SK-N-SH treated with all-trans-retinoic acid at 6 μM for 48 hours (cell line): Measurements from ENCODE around the gene CENPU.

ENCODE experiments used
- ATAC-seq: fragments of 200-7000 bp; cut with Tn5 transposase; 3 replicates; pipeline ENCODE4 v1.9.1; 2020; ENCODE audit warnings: mild to moderate bottlenecking, moderate library complexity
- ARNTL ChIP-seq: fragments of 450-650 bp; formaldehyde crosslinking; IDR thresholded peaks from 2 replicates; pipeline ENCODE4 v1.5.0; 2020; ENCODE audit warnings: low read depth, mild to moderate bottlenecking, moderate library complexity, borderline replicate concordance
- BACH2 ChIP-seq: fragments of 250-450 bp; sonication (Bioruptor Pico); IDR thresholded peaks from 2 replicates; pipeline ENCODE4 v1.9.0; 2021; ENCODE audit warnings: mild to moderate bottlenecking, borderline replicate concordance
- CSDC2 ChIP-seq: fragments of 250-450 bp; sonication (Bioruptor Pico); IDR thresholded peaks from 2 replicates; pipeline ENCODE4 v1.5.0; 2020; ENCODE audit warnings: mild to moderate bottlenecking, moderate library complexity
- ESRRG ChIP-seq: fragments of 250-450 bp; sonication (Bioruptor Pico); IDR thresholded peaks from 2 replicates; pipeline ENCODE4 v1.6.1; 2021; ENCODE audit warnings: mild to moderate bottlenecking
- GLIS3 ChIP-seq: fragments of 250-450 bp; sonication (Bioruptor Pico); IDR thresholded peaks from 2 replicates; pipeline ENCODE4 v1.5.0; 2020; ENCODE audit warnings: mild to moderate bottlenecking, moderate library complexity
- OSR1 ChIP-seq: fragments of 250-450 bp; sonication (Bioruptor Pico); IDR thresholded peaks from 2 replicates; pipeline ENCODE4 v1.8.0; 2022; ENCODE audit warnings: moderate library complexity, mild to moderate bottlenecking, inconsistent platforms
- PPARA ChIP-seq: fragments of 250-450 bp; sonication (Bioruptor Pico); IDR thresholded peaks from 2 replicates; pipeline ENCODE4 v1.5.0; 2020; ENCODE audit warnings: mild to moderate bottlenecking, borderline replicate concordance
- RARB ChIP-seq: fragments of 250-450 bp; sonication (Bioruptor Pico); IDR thresholded peaks from 2 replicates; pipeline ENCODE4 v1.8.0; 2021; ENCODE audit warnings: mild to moderate bottlenecking, moderate library complexity
- SNAI2 ChIP-seq: fragments of 250-450 bp; sonication (Bioruptor Pico); IDR thresholded peaks from 2 replicates; pipeline ENCODE4 v1.5.0; 2020; ENCODE audit warnings: mild to moderate bottlenecking, moderate library complexity
- TCF4 ChIP-seq: fragments of 250-450 bp; sonication (Bioruptor Pico); IDR thresholded peaks from 2 replicates; pipeline ENCODE4 v1.8.0; 2021; ENCODE audit warnings: mild to moderate bottlenecking, moderate library complexity, borderline replicate concordance
- TOX ChIP-seq: fragments of 250-450 bp; sonication (Bioruptor Pico); IDR thresholded peaks from 2 replicates; pipeline ENCODE4 v1.8.0; 2021; ENCODE audit warnings: mild to moderate bottlenecking, moderate library complexity, borderline replicate concordance
- ZC3H10 ChIP-seq: fragments of 250-450 bp; sonication (Bioruptor Pico); IDR thresholded peaks from 2 replicates; pipeline ENCODE4 v1.5.1; 2021; ENCODE audit warnings: mild to moderate bottlenecking, moderate library complexity
- ZFP3 ChIP-seq: fragments of 250-450 bp; sonication (Bioruptor Pico); IDR thresholded peaks from 2 replicates; pipeline ENCODE4 v1.5.0; 2020; ENCODE audit warnings: mild to moderate bottlenecking, moderate library complexity
- ZFP30 ChIP-seq: fragments of 450-650 bp; formaldehyde crosslinking; IDR thresholded peaks from 2 replicates; pipeline ENCODE4 v1.5.0; 2022; ENCODE audit warnings: mild to moderate bottlenecking, moderate library complexity
- ZNF565 ChIP-seq: fragments of 450-650 bp; formaldehyde crosslinking; conservative IDR thresholded peaks from 2 replicates; pipeline ENCODE4 v1.5.0; 2020; ENCODE audit warnings: low read depth, mild to moderate bottlenecking, moderate library complexity
- ZNF70 ChIP-seq: fragments of 450-650 bp; formaldehyde crosslinking; IDR thresholded peaks from 2 replicates; pipeline ENCODE4 v1.5.0; 2020; ENCODE audit warnings: mild to moderate bottlenecking, moderate library complexity
- ZNF8 ChIP-seq: fragments of 450-650 bp; formaldehyde crosslinking; IDR thresholded peaks from 2 replicates; pipeline ENCODE4 v1.5.0; 2020; ENCODE audit warnings: mild to moderate bottlenecking, moderate library complexity
- TF ChIP-seq, protein P1 (sequence below): fragments of 250-450 bp; sonication (Bioruptor Pico); IDR thresholded peaks from 2 replicates; pipeline ENCODE4 v1.5.1; 2021; ENCODE audit warnings: mild to moderate bottlenecking, moderate library complexity
- TF ChIP-seq, protein P2 (sequence below): fragments of 250-450 bp; sonication (Bioruptor Pico); IDR thresholded peaks from 2 replicates; pipeline ENCODE4 v1.5.1; 2020; ENCODE audit warnings: low read depth, mild to moderate bottlenecking, moderate library complexity
- TF ChIP-seq, protein P3 (sequence below): fragments of 250-450 bp; sonication (Bioruptor Pico); IDR thresholded peaks from 2 replicates; pipeline ENCODE4 v1.8.0; 2020; ENCODE audit warnings: mild to moderate bottlenecking, moderate library complexity, borderline replicate concordance
- TF ChIP-seq, protein P4 (sequence below): fragments of 250-450 bp; sonication (Bioruptor Pico); IDR thresholded peaks from 2 replicates; pipeline ENCODE4 v1.8.0; 2021; ENCODE audit warnings: low read depth, mild to moderate bottlenecking, moderate library complexity, borderline replicate concordance
- TF ChIP-seq, protein P5 (sequence below): fragments of 250-450 bp; sonication (Bioruptor Pico); IDR thresholded peaks from 2 replicates; pipeline ENCODE4 v1.5.0; 2020; ENCODE audit warnings: mild to moderate bottlenecking, moderate library complexity

The CENPU gene

GRCh38 chr4:184776821-184777220 lies 42.9 kb upstream of the CENPU start:
- no peak for ATAC-seq
- TF ChIP-seq ZNF70 (CRISPR knock-in tag) (no peak), SNAI2 (CRISPR knock-in tag) (no peak), RARB (CRISPR knock-in tag) (no peak), ESRRG (CRISPR knock-in tag) (no peak), TOX (no peak), BACH2 (no peak), ZC3H10 (no peak), ZFP3 (CRISPR knock-in tag) (no peak), ARNTL (CRISPR knock-in tag) (no peak), ZNF8 (CRISPR knock-in tag) (no peak), ZFP30 (CRISPR knock-in tag) (no peak), OSR1 (CRISPR knock-in tag) (no peak), TCF4 (no peak), ZNF565 (CRISPR knock-in tag) (no peak), PPARA (CRISPR knock-in tag) (no peak)
- TF ChIP-seq, protein P1, sequence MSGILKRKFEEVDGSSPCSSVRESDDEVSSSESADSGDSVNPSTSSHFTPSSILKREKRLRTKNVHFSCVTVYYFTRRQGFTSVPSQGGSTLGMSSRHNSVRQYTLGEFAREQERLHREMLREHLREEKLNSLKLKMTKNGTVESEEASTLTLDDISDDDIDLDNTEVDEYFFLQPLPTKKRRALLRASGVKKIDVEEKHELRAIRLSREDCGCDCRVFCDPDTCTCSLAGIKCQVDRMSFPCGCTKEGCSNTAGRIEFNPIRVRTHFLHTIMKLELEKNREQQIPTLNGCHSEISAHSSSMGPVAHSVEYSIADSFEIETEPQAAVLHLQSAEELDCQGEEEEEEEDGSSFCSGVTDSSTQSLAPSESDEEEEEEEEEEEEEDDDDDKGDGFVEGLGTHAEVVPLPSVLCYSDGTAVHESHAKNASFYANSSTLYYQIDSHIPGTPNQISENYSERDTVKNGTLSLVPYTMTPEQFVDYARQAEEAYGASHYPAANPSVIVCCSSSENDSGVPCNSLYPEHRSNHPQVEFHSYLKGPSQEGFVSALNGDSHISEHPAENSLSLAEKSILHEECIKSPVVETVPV (CRISPR knock-in tag) = no peak
- TF ChIP-seq, protein P2, sequence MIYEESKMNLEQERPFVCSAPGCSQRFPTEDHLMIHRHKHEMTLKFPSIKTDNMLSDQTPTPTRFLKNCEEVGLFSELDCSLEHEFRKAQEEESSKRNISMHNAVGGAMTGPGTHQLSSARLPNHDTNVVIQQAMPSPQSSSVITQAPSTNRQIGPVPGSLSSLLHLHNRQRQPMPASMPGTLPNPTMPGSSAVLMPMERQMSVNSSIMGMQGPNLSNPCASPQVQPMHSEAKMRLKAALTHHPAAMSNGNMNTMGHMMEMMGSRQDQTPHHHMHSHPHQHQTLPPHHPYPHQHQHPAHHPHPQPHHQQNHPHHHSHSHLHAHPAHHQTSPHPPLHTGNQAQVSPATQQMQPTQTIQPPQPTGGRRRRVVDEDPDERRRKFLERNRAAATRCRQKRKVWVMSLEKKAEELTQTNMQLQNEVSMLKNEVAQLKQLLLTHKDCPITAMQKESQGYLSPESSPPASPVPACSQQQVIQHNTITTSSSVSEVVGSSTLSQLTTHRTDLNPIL (CRISPR knock-in tag) = no peak
- TF ChIP-seq, protein P3, sequence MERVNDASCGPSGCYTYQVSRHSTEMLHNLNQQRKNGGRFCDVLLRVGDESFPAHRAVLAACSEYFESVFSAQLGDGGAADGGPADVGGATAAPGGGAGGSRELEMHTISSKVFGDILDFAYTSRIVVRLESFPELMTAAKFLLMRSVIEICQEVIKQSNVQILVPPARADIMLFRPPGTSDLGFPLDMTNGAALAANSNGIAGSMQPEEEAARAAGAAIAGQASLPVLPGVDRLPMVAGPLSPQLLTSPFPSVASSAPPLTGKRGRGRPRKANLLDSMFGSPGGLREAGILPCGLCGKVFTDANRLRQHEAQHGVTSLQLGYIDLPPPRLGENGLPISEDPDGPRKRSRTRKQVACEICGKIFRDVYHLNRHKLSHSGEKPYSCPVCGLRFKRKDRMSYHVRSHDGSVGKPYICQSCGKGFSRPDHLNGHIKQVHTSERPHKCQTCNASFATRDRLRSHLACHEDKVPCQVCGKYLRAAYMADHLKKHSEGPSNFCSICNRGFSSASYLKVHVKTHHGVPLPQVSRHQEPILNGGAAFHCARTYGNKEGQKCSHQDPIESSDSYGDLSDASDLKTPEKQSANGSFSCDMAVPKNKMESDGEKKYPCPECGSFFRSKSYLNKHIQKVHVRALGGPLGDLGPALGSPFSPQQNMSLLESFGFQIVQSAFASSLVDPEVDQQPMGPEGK = no peak
- TF ChIP-seq, protein P4, sequence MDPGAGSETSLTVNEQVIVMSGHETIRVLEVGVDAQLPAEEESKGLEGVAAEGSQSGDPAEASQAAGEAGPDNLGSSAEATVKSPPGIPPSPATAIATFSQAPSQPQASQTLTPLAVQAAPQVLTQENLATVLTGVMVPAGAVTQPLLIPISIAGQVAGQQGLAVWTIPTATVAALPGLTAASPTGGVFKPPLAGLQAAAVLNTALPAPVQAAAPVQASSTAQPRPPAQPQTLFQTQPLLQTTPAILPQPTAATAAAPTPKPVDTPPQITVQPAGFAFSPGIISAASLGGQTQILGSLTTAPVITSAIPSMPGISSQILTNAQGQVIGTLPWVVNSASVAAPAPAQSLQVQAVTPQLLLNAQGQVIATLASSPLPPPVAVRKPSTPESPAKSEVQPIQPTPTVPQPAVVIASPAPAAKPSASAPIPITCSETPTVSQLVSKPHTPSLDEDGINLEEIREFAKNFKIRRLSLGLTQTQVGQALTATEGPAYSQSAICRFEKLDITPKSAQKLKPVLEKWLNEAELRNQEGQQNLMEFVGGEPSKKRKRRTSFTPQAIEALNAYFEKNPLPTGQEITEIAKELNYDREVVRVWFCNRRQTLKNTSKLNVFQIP (CRISPR knock-in tag) = no peak
- TF ChIP-seq, protein P5, sequence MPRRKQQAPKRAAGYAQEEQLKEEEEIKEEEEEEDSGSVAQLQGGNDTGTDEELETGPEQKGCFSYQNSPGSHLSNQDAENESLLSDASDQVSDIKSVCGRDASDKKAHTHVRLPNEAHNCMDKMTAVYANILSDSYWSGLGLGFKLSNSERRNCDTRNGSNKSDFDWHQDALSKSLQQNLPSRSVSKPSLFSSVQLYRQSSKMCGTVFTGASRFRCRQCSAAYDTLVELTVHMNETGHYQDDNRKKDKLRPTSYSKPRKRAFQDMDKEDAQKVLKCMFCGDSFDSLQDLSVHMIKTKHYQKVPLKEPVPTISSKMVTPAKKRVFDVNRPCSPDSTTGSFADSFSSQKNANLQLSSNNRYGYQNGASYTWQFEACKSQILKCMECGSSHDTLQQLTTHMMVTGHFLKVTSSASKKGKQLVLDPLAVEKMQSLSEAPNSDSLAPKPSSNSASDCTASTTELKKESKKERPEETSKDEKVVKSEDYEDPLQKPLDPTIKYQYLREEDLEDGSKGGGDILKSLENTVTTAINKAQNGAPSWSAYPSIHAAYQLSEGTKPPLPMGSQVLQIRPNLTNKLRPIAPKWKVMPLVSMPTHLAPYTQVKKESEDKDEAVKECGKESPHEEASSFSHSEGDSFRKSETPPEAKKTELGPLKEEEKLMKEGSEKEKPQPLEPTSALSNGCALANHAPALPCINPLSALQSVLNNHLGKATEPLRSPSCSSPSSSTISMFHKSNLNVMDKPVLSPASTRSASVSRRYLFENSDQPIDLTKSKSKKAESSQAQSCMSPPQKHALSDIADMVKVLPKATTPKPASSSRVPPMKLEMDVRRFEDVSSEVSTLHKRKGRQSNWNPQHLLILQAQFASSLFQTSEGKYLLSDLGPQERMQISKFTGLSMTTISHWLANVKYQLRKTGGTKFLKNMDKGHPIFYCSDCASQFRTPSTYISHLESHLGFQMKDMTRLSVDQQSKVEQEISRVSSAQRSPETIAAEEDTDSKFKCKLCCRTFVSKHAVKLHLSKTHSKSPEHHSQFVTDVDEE (CRISPR knock-in tag) = no peak

DNA sequence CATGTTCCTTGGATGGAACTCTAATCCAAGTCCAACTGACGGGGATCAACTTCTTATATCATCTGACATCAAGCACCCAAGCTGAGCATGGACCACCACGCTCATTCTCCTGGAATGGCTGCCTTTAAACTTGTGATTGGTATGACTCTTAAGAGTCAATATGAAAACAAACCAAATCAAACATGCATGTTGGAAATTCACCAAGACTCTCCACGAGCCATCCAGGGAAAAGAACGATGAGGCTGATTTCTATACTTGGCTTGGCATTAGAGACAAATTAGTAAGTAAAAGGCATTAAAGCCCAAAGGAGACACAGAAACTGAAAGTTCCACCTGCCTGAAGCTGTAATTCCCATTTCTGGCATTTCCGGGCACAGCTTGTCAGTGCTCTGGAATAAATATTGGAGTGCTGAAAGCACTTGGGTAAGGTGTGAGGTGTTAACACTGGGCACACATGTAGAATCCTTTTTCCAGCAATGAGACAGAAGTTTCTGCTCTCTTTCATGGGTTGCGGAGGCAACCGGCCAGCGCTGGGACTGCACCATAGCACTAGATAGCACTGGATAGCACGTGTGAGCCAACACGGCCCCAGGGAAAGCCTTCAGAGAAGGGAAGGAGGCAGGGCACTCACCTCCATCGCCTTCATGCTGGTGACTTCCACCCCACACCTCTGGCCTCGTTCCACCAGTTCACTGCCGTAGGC lies 42.1 kb upstream of the CENPU start:
- TF ChIP-seq ARNTL (CRISPR knock-in tag) (no peak), GLIS3 (no peak), ZNF8 (CRISPR knock-in tag) (no peak), TOX (no peak), TCF4 (no peak), ZNF565 (CRISPR knock-in tag) (no peak), CSDC2 (CRISPR knock-in tag) (no peak)
- TF ChIP-seq, protein P2 (CRISPR knock-in tag) = no peak
- no peak for ATAC-seq
